Retinal pigment epithelial cell (primary cell): Measurements from ENCODE around the gene TTC12.

Experiments used
- DNase-seq: peaks from one replicate; pipeline ENCODE4 v3.0.0-alpha.2; 2010; ENCODE audit warnings: low read depth
- H3K4me3 ChIP-seq: 2 replicates; pipeline ENCODE4 v1.5.1; 2011; ENCODE audit warnings: mild to moderate bottlenecking, low read length, control low read depth, moderate library complexity
- TF ChIP-seq, protein P1 (sequence below): conservative IDR thresholded peaks from 2 replicates; pipeline ENCODE4 v1.5.1; 2011; ENCODE audit warnings: low read depth, low read length, control low read depth, inconsistent platforms

TTC12 gene

GRCh38 chr11:113314389-113315301, at the start of gene TTC12:
TTC12 (plus strand) TSS chr11:113314583; CDS start chr11:113316258, 1,675 bp downstream.
- TF ChIP-seq, protein P1, sequence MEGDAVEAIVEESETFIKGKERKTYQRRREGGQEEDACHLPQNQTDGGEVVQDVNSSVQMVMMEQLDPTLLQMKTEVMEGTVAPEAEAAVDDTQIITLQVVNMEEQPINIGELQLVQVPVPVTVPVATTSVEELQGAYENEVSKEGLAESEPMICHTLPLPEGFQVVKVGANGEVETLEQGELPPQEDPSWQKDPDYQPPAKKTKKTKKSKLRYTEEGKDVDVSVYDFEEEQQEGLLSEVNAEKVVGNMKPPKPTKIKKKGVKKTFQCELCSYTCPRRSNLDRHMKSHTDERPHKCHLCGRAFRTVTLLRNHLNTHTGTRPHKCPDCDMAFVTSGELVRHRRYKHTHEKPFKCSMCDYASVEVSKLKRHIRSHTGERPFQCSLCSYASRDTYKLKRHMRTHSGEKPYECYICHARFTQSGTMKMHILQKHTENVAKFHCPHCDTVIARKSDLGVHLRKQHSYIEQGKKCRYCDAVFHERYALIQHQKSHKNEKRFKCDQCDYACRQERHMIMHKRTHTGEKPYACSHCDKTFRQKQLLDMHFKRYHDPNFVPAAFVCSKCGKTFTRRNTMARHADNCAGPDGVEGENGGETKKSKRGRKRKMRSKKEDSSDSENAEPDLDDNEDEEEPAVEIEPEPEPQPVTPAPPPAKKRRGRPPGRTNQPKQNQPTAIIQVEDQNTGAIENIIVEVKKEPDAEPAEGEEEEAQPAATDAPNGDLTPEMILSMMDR = no peak
- H3K4me3 ChIP-seq = peak within 1 kb of the TSS; percentile 91
- peak; percentile 56 for DNase-seq

GRCh38 chr11:113265362-113265761, 49.0 kb upstream of the TTC12 start:
- TF ChIP-seq, protein P1 = no peak
- H3K4me3 ChIP-seq = no peak overlapping the region
- no peak for DNase-seq

DNA sequence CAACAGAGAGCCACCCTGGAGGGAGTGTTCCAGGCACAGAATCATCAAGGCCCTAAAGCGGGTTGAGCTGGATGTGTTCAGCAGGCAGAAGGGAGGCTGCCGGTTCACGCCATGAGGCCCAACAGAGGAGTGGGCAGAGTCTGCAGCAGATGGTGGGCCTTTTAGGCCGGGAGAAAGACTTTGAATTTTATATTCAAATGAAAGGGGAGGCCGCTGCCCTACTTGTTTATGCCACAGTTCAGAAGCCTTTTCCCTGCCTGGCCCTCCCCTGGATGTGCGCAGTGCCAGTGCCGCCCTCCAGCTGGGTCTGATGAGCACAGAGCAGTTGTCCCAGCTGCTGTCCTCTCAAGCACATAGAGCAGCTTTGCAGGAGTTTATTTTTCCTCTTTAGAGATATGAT, 46.9 kb upstream of the TTC12 start:
- TF ChIP-seq, protein P1 = no peak
- no peak for DNase-seq
- no peak overlapping the region for H3K4me3 ChIP-seq

DNA sequence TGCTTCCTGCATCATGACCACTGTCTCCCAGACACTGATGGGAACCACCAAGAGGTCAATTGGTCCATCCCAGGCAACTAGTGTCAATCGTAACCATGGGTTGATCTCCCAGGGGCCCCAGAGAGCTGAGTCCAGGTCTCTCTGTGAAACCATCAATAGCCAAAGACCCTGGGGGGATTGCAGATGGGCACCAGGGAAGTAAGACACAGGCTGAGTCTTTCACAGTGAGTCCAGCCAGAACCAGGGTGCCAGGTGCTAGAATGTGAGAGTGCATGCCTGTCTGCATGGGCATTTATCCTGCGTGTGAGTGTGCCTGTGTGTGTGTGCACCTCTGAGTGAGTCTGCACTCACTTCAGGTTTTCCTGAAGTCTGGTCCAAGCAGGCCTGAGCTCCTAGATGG, 45.3 kb upstream of the TTC12 start:
- no peak for DNase-seq
- TF ChIP-seq, protein P1 = no peak
- H3K4me3 ChIP-seq = no peak overlapping the region

DNA sequence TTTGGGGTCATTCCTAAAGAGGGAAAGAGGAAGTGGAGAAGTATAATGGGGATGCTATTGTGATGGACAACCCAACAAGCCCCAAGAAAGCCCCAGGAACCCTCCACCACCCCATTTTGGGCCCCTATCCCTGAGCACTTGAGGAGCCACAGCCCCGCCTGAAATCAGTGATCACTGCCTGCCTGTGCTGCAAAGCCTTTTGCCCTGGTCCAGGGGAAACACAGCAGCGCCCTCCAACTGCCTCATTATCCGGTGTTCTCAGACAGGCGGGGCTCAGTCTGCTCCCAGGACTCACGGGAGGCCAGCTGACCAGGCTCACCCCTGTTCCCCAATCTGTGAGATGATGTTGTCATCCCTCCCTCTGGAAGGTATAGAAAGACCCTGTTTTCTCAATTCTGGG, 44.7 kb upstream of the TTC12 start:
- DNase-seq = no peak
- TF ChIP-seq, protein P1 = no peak
- H3K4me3 ChIP-seq = no peak overlapping the region

DNA sequence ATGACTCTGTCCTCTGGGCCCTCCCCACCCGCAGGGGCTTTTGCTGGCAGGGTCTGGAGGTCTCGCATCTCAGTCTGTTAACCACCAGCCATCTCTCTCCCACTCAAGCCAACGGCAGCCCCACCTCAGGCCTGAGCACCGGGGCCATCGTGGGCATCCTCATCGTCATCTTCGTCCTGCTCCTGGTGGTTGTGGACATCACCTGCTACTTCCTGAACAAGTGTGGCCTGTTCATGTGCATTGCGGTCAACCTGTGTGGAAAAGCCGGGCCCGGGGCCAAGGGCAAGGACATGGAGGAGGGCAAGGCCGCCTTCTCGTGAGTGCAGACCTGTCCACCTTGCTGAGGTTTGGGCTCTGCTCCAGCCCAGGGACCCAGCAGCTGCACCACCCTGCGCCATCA, 44.3 kb upstream of the TTC12 start:
- no peak overlapping the region for H3K4me3 ChIP-seq
- DNase-seq = no peak
- TF ChIP-seq, protein P1 = no peak
